Right kidney (tissue), 1 donor: ENCODE measurements around the gene DENND5B.
"Not testable (repeated sequence)": the region's sequence is repeated elsewhere in the genome, so short reads cannot be mapped to it uniquely, and the experiment has no call there.

Source experiments
- DNase-seq: peaks from one replicate; pipeline ENCODE4 v3.0.0-alpha.2; 2016

DENND5B gene

GRCh38 chr12:31470459-31470858 lies 120.5 kb downstream of the DENND5B start:
- no peak for DNase-seq

- no peak for DNase-seq
Observed at GRCh38 chr12:31466768-31467167, 124.2 kb downstream of the DENND5B start.

GRCh38 chr12:31465002-31465401 lies 125.9 kb downstream of the DENND5B start:
- no peak for DNase-seq

GRCh38 chr12:31460024-31460423 lies 130.9 kb downstream of the DENND5B start:
- no peak for DNase-seq

DNA sequence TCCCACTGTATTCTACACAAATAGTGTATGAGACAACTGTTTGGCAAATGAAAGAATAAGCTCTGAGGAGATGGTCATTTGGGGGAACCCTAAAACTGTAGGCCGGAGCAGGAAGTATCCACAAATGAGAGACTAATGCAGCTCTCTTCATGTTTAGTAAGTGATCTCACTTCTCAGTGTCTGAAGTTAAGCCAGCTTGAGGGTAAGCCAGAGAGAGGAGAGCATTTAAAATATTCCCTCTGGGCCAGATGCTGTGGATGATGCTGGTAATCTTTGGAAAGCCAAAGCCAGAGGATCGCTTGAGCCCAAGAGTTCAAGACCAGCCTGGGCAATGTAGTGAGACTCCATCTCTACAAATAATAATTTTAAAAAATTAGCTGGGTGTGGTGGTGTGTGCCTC lies 134.4 kb downstream of the DENND5B start:
- DNase-seq, result no peak

DNA sequence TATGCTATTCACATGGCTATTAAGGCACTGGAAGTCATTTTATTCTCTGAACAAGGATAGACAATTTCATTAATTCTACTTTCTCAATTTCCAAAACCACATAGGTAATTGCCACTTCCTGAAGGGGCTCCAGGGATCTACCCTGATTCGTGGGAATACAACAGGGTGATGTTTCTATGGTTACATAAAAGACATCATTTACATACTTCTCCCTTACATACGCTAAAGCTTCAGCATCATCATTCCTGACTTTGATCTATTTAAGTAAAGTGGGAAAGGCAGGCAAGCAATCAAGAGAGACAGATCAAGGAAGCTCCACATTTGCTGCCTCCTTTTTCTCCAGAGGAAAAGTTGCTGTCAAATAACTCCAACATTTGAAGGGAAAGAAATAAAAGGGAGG lies 146.2 kb downstream of the DENND5B start:
- DNase-seq, result no peak

DNA sequence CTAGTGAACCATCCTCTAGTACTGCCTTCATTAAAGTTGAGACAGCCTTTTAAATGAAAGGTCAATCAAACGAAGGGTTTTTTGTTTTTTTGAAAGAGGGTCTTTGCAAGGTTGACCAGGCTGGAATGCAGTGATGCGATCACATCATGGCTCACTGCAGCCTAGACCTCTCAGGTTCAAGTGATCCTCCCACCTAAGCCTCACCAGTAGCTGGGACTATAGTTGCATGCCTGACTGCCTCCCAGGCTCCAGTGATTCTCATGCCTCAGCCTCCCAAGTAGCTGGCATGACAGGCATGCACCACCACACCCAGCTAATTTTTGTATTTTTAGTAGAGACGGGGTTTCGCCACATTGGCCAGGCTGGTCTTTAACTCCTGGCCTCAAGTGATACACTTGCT lies 150.3 kb downstream of the DENND5B start:
- no peak for DNase-seq

DNA sequence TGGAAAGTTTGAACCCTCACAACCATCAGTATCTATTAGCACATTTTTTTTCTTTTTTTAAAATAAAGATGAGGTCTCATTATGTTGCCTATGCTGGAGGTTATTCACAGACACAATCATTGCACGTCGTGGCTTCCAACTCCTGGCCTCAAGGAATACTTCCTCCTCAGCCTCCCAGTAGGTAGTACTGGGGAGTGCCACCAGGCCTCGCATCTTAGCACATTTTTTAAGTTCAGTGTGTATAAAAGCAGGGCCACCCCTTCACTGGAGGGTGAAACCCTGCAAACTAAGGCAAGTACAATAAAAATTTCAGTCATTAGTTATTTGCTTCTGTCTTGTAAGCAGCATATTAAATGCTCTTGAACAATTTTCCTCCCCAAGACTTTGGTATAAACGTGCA lies 150.8 kb downstream of the DENND5B start:
- no peak for DNase-seq

DNA sequence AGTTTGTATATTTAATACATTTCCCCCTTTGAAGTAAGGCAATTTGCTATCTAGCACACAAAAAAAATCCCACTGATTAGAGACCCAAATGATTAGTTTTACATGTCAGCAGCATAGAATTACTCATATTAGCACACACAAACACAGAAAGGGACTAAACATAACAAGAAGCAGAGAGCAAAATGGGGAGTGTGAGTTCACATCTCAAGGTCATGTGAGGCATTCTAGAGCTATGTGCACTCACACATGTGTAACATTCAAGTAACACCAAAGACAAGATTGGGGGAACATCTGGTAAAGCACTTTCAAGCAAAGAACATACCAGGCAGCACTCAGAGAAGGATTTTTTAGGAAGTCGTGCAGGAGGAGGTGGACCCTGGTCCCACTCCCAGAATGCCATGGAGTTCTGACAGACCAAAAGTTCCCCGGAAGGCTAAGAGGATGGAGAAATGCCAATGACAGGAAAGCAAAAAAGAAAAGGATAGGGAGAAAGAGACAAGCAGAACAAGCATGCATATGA lies 159.2 kb downstream of the DENND5B start:
- DNase-seq, result no peak

- no peak for DNase-seq
Observed at GRCh38 chr12:31423405-31423804, 167.5 kb downstream of the DENND5B start.

DNA sequence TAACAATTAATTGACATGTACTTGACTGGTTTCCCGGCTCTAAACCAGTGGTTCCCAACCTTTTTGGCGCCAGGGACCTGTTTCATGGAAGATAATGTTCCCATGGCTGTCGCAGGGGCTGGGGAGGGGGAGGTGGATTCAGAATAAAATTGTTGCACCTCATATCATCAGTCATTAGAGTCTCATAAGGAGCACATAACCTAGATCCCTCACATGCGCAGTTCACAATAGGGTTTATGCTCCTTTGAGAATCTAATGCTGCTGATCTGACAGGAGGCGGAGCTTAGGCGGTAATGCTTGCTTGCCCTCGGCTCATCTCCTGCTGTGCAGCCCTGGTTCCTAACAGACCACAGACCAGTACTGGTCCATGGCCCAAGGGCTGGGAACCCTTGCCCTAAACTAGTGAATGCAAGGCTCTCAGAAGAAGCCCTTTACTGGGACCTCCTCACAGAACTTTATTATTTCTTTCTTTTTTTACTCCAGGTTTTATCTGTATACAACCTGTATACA lies 178.6 kb downstream of the DENND5B start:
- no peak for DNase-seq

GRCh38 chr12:31408763-31409162 lies 182.2 kb downstream of the DENND5B start:
- no peak for DNase-seq

GRCh38 chr12:31407562-31407961 lies 183.4 kb downstream of the DENND5B start:
- DNase-seq, result no peak

DNA sequence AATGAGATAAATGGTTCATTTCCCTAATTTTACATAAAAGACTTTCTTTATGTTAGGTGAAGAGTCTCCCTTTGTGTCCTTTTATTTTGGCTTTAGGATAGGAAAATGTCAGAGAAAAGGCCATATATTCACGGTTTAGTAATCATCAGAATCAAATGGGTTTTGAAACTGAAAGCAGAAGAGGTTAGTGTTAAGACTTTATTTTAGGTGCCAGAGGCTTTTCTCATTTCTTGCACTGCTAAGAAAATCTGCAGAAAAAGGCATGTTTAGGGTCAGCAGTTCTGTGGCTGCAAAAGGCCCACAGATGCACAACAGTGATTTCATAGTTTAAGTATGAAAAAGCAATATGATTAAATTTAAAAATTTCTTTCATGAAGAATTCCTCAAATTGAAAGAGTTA lies 184.6 kb downstream of the DENND5B start:
- DNase-seq, result no peak

DNA sequence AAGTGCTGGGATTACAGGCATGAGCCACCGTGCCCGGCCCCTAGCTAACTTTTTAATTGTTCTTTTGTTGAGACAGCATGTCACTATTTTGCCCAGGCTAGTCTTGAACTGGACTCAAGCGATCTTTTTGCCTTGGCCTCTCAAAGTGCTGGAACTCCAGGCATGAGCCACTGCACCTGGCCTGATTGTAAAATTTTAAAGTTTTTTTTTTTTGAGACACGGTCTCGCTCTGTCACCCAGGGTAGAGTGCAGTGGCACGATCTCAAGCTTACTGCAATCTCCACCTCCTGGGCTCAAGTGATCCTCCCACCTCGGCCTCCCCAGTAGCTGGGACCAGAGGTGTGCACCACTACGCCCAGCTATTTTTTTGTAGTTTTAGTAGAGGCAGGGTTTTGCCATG lies 185.9 kb downstream of the DENND5B start:
- DNase-seq, result no peak

DNA sequence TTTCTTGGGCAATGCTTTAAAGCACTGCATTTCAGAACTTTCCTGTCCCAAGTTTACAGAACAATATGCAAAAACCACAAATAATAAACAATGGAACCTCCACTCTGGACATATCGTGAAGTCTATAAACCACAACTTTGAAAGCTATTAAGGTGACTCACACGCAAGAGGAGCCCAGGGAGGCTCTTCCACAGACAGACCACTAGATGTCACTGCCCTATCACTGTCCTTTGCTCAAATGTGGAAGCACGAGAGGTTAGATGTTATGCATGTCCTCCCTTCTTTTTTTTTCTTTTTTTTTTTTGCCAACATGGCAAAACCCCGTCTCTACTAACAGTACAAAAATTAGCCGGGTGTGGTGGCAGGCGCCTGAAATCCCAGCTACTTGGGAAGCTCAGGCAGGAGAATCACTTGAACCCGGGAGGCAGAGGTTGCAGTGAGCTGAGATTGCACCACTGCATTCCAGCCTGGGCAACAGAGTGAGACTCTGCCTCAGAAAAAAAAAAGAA lies 187.8 kb downstream of the DENND5B start:
- peak; percentile 47 for DNase-seq

DNA sequence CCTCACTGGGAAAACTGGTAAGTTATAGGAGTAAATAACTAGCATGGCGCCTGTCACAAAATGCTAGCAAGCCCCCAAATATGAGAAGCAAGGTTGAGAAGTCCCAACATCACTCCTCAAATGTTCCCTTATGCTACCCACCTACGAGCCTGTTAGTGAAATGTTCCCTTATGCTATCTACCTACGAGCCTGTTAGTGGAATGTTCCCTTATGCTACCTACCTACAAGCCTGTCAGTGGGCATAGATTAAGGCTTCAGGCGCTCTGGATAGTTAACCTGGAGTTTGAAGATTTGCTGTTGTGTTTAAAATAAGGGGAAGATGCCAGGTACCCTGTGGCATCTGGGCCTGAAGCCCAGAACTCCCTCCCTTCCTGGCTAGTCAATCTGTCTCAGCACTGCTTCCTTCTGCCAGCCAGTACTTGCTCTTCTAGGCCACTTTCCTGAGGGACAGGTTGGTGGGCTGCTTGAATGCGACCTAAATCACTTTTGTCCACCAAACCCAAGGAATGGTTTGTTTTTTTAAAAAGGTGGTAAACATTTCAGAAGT lies 197.9 kb downstream of the DENND5B start:
- no peak for DNase-seq

GRCh38 chr12:31390991-31391390 lies 199.9 kb downstream of the DENND5B start:
- no peak for DNase-seq

- DNase-seq, result no peak
Observed at GRCh38 chr12:31388713-31389112, 202.2 kb downstream of the DENND5B start.

GRCh38 chr12:31387466-31387865 lies 203.5 kb downstream of the DENND5B start:
- no peak for DNase-seq

- no peak for DNase-seq
Observed at GRCh38 chr12:31387011-31387410, 203.9 kb downstream of the DENND5B start.

GRCh38 chr12:31386364-31386777 lies 204.6 kb downstream of the DENND5B start:
- no peak for DNase-seq

- not testable (repeated sequence) for DNase-seq
Observed at GRCh38 chr12:31377210-31377609, 213.7 kb downstream of the DENND5B start.

- DNase-seq, result not testable (repeated sequence)
Observed at GRCh38 chr12:31375422-31375821, 215.5 kb downstream of the DENND5B start.

DNA sequence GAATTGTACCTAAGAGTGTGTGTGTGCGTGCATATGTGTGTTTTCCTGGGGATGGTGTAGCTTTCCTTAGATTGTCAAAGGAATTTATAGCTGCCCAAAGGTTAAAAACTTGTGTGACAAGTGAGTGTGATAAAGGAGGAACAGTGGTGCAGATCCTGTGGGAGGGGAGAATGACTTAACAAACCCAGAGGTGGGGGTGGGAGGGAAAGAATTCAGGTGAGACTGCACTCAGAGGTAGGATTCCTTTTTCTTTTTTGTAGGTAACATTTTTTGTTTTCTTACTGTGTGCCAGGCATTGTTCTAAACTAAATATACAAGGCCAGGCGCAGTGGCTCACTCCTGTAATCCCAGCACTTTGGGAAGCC lies 219.7 kb downstream of the DENND5B start:
- DNase-seq, result no peak
